HFFc6 (cell line): ENCODE measurements around the gene AP4M1. TPM values are rescaled to one million over a fixed set of nuclear protein-coding genes. Genes with fewer than 3 reads are reported as not detected.

Experiments used
- DNase-seq: peaks from one replicate; pipeline ENCODE4 v3.0.0-alpha.2; 2018
- H3K27ac Mint-ChIP-seq: 2 replicates; pipeline ENCODE4 v1.8.0; 2020; ENCODE audit warnings: mild to moderate bottlenecking, mixed read lengths
- H3K27me3 Mint-ChIP-seq: 2 replicates; pipeline ENCODE4 v1.8.0; 2021; ENCODE audit warnings: mild to moderate bottlenecking, moderate library complexity, mixed read lengths; ENCODE audit not compliant: insufficient read depth
- H3K36me3 Mint-ChIP-seq: 2 replicates; pipeline ENCODE4 v1.8.0; 2021; ENCODE audit warnings: low read depth, mixed read lengths
- H3K4me1 Mint-ChIP-seq: 2 replicates; pipeline ENCODE4 v1.8.0; 2020; ENCODE audit warnings: low read depth, mixed read lengths
- H3K4me3 Mint-ChIP-seq: 2 replicates; pipeline ENCODE4 v1.8.0; 2020; ENCODE audit warnings: mild to moderate bottlenecking, moderate library complexity, mixed read lengths
- H3K9me3 Mint-ChIP-seq: 2 replicates; pipeline ENCODE4 v1.8.0; 2020; ENCODE audit warnings: mild to moderate bottlenecking, mixed read lengths
- CTCF ChIP-seq: fragments of 200-600 bp; sonication (generic); IDR thresholded peaks from 2 replicates; pipeline ENCODE4 v1.5.0; 2021; ENCODE audit warnings: antibody characterized with exemption, mild to moderate bottlenecking
- total RNA-seq, 6 experiments: library from RNA; stranded (reverse); fragmentation: NEBNext Ultra II Directional; extraction: Animal tissue kit (Norgen Biotek cat#: 25700); gene quantifications; 2 replicates in 1 of 6; 3 replicates in 5 of 6; pipeline ENCODE4 v1.2.3, GENCODE V29; 2021

Gene AP4M1
- total RNA-seq, 6 experiments from 2014 or later = 20.2 to 24.5 (median 21.9) TPM

GRCh38 chr7:100102950-100103840 lies 1.8 kb downstream of the AP4M1 start:
- Mint-ChIP-seq H3K9me3 (no peaks in the 10 kb centered on the region), H3K4me1 (peaks cover 40% of the 10 kb centered on the region), H3K27ac (peak overlapping the region; percentile 91), H3K27me3 (peaks cover 2% of the 10 kb centered on the region; the same call in 1 of the 2 replicates), H3K36me3 (peaks cover 39% of the 10 kb centered on the region), H3K4me3 (peak overlapping the region; percentile 90)
- no peak for TF ChIP-seq CTCF
- DNase-seq = peak; percentile 93

- Mint-ChIP-seq H3K27me3 (peaks cover 2% of the 10 kb centered on the region; the same call in 1 of the 2 replicates), H3K36me3 (peaks cover 25% of the 10 kb centered on the region), H3K4me1 (peaks cover 20% of the 10 kb centered on the region), H3K9me3 (no peaks in the 10 kb centered on the region), H3K4me3 (no peak overlapping the region), H3K27ac (no peak overlapping the region)
- no peak for DNase-seq
- no peak for TF ChIP-seq CTCF
Observed at GRCh38 chr7:100105534-100105933, 4.1 kb downstream of the AP4M1 start.

- H3K9me3 Mint-ChIP-seq = no peaks in the 10 kb centered on the region
- no peaks in the 10 kb centered on the region for H3K27me3 Mint-ChIP-seq
- H3K27ac Mint-ChIP-seq = no peak overlapping the region
- H3K4me1 Mint-ChIP-seq = peaks cover 20% of the 10 kb centered on the region
- no peak overlapping the region for H3K4me3 Mint-ChIP-seq
- DNase-seq = no peak
- peaks cover 33% of the 10 kb centered on the region for H3K36me3 Mint-ChIP-seq
- TF ChIP-seq CTCF = no peak
Observed at GRCh38 chr7:100106633-100107032, 5.2 kb downstream of the AP4M1 start.

GRCh38 chr7:100107125-100107737 lies 5.8 kb downstream of the AP4M1 start:
- Mint-ChIP-seq H3K27me3 (no peaks in the 10 kb centered on the region), H3K36me3 (peaks cover 33% of the 10 kb centered on the region), H3K4me3 (no peak overlapping the region), H3K9me3 (no peaks in the 10 kb centered on the region), H3K4me1 (peaks cover 20% of the 10 kb centered on the region), H3K27ac (no peak overlapping the region)
- no peak for DNase-seq
- TF ChIP-seq CTCF = no peak

- Mint-ChIP-seq H3K4me3 (no peak overlapping the region), H3K27me3 (no peaks in the 10 kb centered on the region), H3K9me3 (no peaks in the 10 kb centered on the region), H3K4me1 (peaks cover 13% of the 10 kb centered on the region), H3K36me3 (peaks cover 32% of the 10 kb centered on the region), H3K27ac (no peak overlapping the region)
- no peak for TF ChIP-seq CTCF
- DNase-seq = no peak
Observed at GRCh38 chr7:100107890-100108289, 6.4 kb downstream of the AP4M1 start.
